HL-60/S4 treated with phorbol 12-myristate 13-acetate at 8.2 ng/mL for 4 days and 3 days (cell line): Measurements from ENCODE around the gene HSD17B14.

ENCODE experiments used
- in situ Hi-C: fragments of 300-500 bp; cut with MboI; formaldehyde crosslinking; loops from 2 replicates; pipeline ENCODE4 v1.15.0; 2022; ENCODE audit warnings: low sequenced_read_pairs

The HSD17B14 gene

GRCh38 chr19:48799358-48800300 is 36.7 kb downstream of the HSD17B14 start:
- in situ Hi-C loops = loop anchor here (25.0 kb wide), 1 partner anchor 163 kb away; the partner anchor contains the start of genes BAX and FTL

GRCh38 chr19:48798937-48799336 is 37.4 kb downstream of the HSD17B14 start:
- in situ Hi-C loops = loop anchor here (25.0 kb wide), 1 partner anchor 163 kb away; the partner anchor contains the start of genes BAX and FTL

- in situ Hi-C loops = loop anchor here (25.0 kb wide), 1 partner anchor 165 kb away; the partner anchor contains the start of genes BAX and FTL
Measured at GRCh38 chr19:48797103-48797502, 39.2 kb downstream of the HSD17B14 start.

DNA sequence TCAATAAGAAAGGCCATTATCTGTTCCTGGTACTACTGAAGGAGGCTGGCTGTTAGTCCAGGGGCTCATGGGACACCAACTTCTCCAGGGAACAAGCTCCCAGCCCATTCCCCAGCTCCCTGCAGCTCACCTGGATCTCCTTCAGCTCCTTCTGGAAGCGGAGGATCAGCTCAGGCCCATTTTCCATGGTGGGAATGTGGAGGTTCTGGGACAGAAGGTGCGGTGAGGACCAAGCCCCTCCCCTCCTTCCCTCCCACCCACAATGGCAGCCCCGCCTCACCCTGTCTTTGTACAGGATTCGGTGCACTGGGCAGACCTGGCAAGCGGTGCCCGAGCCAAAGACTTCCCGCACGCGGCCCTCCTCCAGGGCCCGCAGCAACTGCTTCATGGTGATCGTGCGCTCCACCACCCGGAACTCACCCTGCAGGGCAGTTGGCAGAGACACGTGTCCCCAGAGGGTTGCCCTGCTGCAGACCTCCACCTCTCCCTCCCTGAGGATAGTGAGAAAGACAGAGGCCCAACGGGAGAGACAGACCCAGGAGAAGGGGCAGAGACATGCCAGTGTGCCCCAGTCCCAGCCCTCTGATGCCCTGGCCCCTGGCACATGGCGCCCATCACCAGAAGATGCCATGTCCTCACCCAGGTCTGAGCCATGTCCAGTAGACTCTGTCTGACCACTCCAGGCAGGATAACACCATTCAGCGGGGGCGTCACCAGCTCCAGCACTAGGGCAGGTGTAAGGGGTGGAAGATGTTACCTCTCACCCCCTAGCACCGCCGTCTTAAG is 39.8 kb downstream of the HSD17B14 start:
- in situ Hi-C loops = loop anchor here (25.0 kb wide), 1 partner anchor 166 kb away; the partner anchor contains the start of genes BAX and FTL

- in situ Hi-C loops = loop anchor here (25.0 kb wide), 1 partner anchor 167 kb away; the partner anchor contains the start of genes BAX and FTL
Measured at GRCh38 chr19:48795685-48796070, 40.6 kb downstream of the HSD17B14 start.

DNA sequence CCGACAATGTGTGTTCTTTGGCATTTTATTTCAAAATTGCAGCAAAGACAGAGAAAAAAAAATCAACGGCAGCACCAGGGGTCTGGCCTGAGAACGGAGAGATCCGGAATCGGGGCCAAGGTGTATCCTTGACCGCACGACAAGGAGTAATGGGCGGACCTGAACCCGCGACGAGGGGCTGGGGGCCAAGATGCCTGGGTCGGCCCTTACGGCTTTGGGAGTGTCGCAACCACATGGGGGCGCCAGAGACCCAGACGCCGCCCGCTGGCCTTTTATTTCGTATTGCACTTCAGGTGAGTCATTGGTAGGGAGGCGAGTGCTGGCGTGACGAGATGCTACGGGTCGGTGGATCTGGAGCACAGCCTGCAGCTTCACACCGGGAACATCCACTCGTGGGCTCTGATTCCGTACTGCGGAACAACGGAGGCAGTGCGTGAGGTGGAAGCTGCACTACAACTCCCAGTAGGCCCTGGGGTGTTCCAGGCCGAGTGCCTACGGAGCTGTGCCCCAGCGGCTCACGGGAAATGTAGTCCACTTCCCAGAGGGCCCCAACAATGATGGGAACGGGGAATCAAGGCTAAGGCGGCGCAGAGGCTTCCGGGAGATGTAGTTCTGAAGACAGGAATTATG is 41.1 kb downstream of the HSD17B14 start:
- in situ Hi-C loops = loop anchor here (25.0 kb wide), 1 partner anchor 167 kb away; the partner anchor contains the start of genes BAX and FTL

DNA sequence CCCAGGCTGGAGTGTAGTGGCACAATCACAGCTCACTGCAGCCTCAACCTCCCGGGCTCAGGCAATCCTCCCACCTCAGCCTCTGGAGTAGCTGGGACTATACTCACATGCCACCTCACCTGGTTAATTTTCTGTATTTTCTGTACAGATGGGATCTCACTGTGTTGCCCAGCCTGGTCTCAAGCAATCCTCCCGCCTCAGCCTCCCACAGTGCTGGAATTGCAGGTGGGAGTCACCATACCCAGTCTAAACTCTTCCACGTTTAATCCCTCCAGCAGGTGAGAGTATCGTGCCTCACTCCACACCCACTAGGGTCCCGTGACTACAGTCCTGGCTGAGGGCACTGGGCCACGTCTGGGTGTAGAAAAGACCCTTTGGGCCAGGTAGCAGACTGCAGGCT is 42.0 kb downstream of the HSD17B14 start:
- in situ Hi-C loops = loop anchor here (25.0 kb wide), 1 partner anchor 168 kb away; the partner anchor contains the start of genes BAX and FTL

- in situ Hi-C loops = loop anchor here (25.0 kb wide), 1 partner anchor 169 kb away; the partner anchor contains the start of genes BAX and FTL
Measured at GRCh38 chr19:48793271-48793670, 43.0 kb downstream of the HSD17B14 start.

- in situ Hi-C loops = loop anchor here (25.0 kb wide), 1 partner anchor 175 kb away; the partner anchor contains the start of genes BAX and FTL
Measured at GRCh38 chr19:48787331-48787730, 49.0 kb downstream of the HSD17B14 start.

DNA sequence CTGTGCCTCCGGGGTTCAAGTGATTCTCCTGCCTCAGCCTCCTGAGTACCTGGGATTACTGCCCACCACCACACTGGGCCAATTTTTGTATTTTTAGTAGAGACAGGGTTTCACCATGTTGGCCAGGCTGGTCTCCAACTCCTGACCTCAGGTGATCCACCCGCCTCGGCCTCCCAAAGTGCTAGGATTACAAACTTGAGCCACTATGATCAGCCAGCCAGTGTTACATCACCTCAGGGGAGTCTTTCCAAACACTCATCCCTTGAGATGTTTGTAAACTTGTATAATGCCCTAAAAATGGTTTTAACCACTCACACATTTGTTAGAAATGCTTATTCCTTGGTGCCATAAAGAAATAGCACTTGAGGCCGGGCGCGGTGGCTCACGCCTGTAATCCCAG is 49.9 kb downstream of the HSD17B14 start:
- in situ Hi-C loops = loop anchor here (25.0 kb wide), 1 partner anchor 176 kb away; the partner anchor contains the start of genes BAX and FTL

- in situ Hi-C loops = loop anchor here (25.0 kb wide), 1 partner anchor 178 kb away; the partner anchor contains the start of genes BAX and FTL
Measured at GRCh38 chr19:48784527-48784926, 51.8 kb downstream of the HSD17B14 start.

DNA sequence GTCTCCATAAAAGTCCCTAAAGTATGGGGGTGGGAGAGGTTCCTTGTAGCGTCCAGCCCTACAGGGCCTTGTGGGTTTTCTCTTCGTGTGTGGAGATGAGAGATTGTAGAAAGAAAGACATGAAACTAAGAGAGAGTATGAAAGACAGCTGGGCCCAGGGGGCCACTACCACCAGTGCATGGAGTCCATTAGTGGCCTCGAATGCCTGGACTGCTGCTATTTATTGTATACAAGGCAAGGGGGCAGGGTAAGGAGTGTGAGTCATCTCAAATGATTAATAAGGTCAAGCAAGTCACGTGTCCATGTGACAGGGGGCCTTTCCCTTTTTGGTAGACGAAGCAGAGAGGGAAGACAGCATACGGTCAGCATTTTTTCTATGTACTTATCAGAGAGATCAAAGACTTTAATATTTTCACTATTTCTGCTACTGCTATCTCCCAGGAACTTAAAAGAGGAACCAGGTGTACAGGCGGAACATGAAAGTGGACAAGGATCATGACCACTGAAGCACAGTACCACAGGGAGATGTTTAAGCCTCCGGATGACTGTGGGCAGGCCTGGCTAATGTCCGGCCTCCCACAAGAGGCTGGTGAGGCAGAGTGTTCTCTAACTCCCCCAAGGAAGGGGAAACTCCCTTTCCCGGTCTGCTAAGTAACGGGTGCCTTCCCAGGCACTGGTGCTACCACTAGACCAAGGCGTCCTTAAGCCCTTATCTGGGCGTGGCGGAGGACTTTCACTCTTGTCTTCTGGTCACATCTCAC is 55.5 kb downstream of the HSD17B14 start:
- in situ Hi-C loops = loop anchor here (25.0 kb wide), 1 partner anchor 181 kb away; the partner anchor contains the start of genes BAX and FTL

DNA sequence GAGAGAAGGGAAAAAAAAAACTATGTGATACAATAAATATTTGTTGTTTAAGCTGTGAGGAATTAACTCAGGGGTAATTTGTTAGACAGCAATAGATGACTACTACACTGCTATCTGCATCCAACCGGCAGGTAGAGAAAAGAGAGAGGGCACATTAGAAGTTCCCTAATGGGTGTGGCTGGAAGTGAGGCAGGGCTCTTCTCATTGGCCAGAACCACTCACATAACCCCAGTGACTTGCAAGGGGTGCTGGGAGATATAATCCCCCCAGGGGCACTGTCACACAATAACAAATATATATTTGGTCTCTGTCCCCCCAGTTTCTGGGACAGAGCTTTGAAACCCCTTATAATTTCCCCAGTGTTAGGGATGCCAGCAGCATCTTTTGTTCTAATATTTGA is 56.7 kb downstream of the HSD17B14 start:
- in situ Hi-C loops = loop anchor here (25.0 kb wide), 1 partner anchor 183 kb away; the partner anchor contains the start of genes BAX and FTL

- in situ Hi-C loops = loop anchor here (25.0 kb wide), 1 partner anchor 185 kb away; the partner anchor contains the start of genes BAX and FTL
Measured at GRCh38 chr19:48777720-48778119, 58.6 kb downstream of the HSD17B14 start.

DNA sequence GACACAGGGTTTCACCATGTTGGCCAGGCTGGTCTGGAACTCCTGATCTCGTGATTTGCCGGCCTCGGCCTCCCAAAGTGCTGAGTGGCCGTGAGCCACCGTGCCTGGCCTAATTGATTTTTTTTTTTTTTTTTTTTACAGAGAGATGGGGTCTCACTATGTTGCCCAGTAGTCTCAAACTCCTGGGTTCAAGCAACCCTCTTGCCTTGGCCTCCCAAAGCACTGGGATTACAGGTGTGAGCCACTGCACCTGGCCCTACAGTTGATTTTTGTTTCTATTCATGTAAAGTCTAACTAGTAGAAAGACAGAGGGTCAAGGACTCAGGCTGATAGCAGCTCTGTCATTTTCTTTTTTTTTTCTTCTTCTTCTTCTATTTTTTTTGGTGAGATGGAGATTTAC is 59.2 kb downstream of the HSD17B14 start:
- in situ Hi-C loops = loop anchor here (25.0 kb wide), 1 partner anchor 185 kb away; the partner anchor contains the start of genes BAX and FTL

- in situ Hi-C loops = no loop called here
Measured at GRCh38 chr19:48772503-48772953, 63.8 kb downstream of the HSD17B14 start.

DNA sequence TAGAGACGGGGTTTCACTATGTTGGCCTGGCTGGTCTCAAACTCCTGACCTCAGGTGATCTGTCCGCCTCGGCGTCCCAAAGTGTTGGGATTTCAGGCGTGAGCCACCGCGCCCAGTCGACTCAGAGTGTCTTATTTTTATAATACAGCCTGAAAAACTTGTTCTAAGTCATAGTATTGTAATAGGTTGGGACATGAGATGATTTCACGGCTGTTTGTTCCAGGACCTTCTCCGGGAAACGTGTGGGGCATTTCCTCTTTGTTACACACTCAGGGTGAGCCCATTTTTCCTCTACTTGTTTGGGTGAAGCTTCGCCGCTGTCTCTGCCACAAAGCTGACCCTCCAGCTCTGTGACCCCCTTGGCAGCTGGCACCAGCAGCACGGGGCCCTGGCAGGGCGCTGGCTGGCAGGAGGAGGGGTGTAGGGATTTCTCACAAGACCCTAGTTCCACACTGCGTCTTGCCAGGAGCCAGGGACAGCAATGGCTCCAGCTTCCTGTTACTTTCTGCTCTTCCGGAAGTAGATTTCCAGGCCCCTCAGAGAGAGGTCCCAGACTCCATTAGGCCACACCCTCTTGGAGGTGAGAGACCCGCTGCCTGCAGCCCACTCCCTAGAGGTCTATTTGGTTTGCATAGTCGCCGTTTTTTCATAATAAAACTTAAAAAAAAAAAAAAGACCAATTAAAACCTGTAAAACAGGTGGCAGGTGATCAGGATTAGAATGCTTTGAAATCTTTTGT is 65.4 kb downstream of the HSD17B14 start:
- in situ Hi-C loops = no loop called here

DNA sequence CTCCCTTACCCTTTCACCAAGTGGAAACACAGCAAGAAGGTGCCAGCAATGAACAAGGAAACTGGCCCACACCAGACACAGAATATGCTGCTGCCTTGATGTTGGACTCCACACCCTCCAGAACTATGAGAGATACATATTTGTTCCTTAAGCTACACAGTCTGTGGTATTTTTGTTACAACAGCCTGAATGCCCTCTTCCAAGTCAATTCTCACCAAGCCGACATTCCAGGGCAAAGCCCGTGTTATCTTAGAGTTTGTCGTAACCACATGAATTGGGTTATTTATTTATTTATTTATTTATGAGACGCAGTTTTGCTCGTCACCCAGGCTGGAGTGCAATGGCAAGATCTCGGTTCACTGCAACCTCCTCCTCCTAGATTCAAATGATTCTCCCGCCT is 66.0 kb downstream of the HSD17B14 start:
- in situ Hi-C loops = no loop called here
